HFF-Myc (cell line): ENCODE data around the gene GSG1L2.

Experiments
- DNase-seq: peaks from one replicate; pipeline ENCODE4 v3.0.0-alpha.2; 2011; ENCODE audit warnings: low read depth; ENCODE audit errors: extremely low read depth
- H3K4me3 ChIP-seq: replicated peaks from 2 replicates; pipeline ENCODE4 v1.5.1; 2011; ENCODE audit warnings: low read depth, mild to moderate bottlenecking, control low read depth, low read length
- CTCF ChIP-seq: IDR thresholded peaks from 2 replicates; pipeline ENCODE4 v1.5.1; 2012; ENCODE audit warnings: mild to moderate bottlenecking, low read depth, low read length, control low read depth; ENCODE audit errors: missing control alignments

The GSG1L2 gene

GRCh38 chr17:9817086-9817485 lies 4.8 kb downstream of the GSG1L2 start:
- no peak for DNase-seq
- no peak for TF ChIP-seq CTCF
- H3K4me3 ChIP-seq = no peak overlapping the region

- no peak for DNase-seq
- TF ChIP-seq CTCF = no peak
- no peak overlapping the region for H3K4me3 ChIP-seq
Observed at GRCh38 chr17:9816472-9816871, 5.4 kb downstream of the GSG1L2 start.

GRCh38 chr17:9814337-9814945 lies 7.4 kb downstream of the GSG1L2 start:
- no peak overlapping the region for H3K4me3 ChIP-seq
- no peak for TF ChIP-seq CTCF
- no peak for DNase-seq

- TF ChIP-seq CTCF = no peak
- no peak overlapping the region for H3K4me3 ChIP-seq
- DNase-seq = no peak
Observed at GRCh38 chr17:9813166-9813565, 8.7 kb downstream of the GSG1L2 start.

- H3K4me3 ChIP-seq = no peak overlapping the region
- no peak for TF ChIP-seq CTCF
Observed at GRCh38 chr17:9811537-9811936, 10.3 kb downstream of the GSG1L2 start.

GRCh38 chr17:9811086-9811485 lies 10.8 kb downstream of the GSG1L2 start:
- no peak for DNase-seq
- no peak for TF ChIP-seq CTCF
- no peak overlapping the region for H3K4me3 ChIP-seq

More at GRCh38 chr17:9811537-9811936, 10.3 kb downstream of the GSG1L2 start:
- DNase-seq = no peak
